H9 (cell line): ENCODE data around the gene WEE2. TPM values are rescaled to one million over a fixed set of nuclear protein-coding genes. Genes with fewer than 3 reads are reported as not detected.

Experiments
- DNase-seq: peaks from one replicate; pipeline ENCODE4 v3.0.0-alpha.2; 2017
- H2AFZ ChIP-seq: one replicate; pipeline ENCODE4 v1.6.1; 2013; ENCODE audit warnings: mild to moderate bottlenecking, low read length, control low read depth, moderate library complexity
- H2AK5ac ChIP-seq: 2 replicates; pipeline ENCODE4 v1.6.1; 2013; ENCODE audit warnings: low read length, control low read depth, mixed read lengths; ENCODE audit not compliant: insufficient read length
- H2BK120ac ChIP-seq: one replicate; pipeline ENCODE4 v1.6.1; 2013; ENCODE audit warnings: low read depth, mild to moderate bottlenecking, low read length, control low read depth, inconsistent platforms; ENCODE audit not compliant: poor library complexity, severe bottlenecking
- H2BK12ac ChIP-seq: 2 replicates; pipeline ENCODE4 v1.6.1; 2013; ENCODE audit warnings: low read length, control low read depth, mixed read lengths, low read depth; ENCODE audit not compliant: insufficient read length
- H2BK15ac ChIP-seq: 2 replicates; pipeline ENCODE4 v1.6.1; 2013; ENCODE audit warnings: low read depth, low read length, control low read depth
- H2BK20ac ChIP-seq: one replicate; pipeline ENCODE4 v1.6.1; 2013; ENCODE audit warnings: low read depth, mild to moderate bottlenecking, low read length, control low read depth, inconsistent platforms; ENCODE audit not compliant: poor library complexity, severe bottlenecking
- H2BK5ac ChIP-seq: 2 replicates; pipeline ENCODE4 v1.6.1; 2013; ENCODE audit warnings: low read length, control low read depth, mixed read lengths; ENCODE audit not compliant: insufficient read length
- H3K14ac ChIP-seq: 2 replicates; pipeline ENCODE4 v1.6.1; 2013; ENCODE audit warnings: low read length, control low read depth; ENCODE audit not compliant: insufficient read depth
- H3K18ac ChIP-seq: 2 replicates; pipeline ENCODE4 v1.6.1; 2013; ENCODE audit warnings: low read depth, mild to moderate bottlenecking, mixed read lengths, low read length, control low read depth; ENCODE audit not compliant: insufficient read length
- H3K23ac ChIP-seq: 2 replicates; pipeline ENCODE4 v1.6.1; 2013; ENCODE audit warnings: low read length, control low read depth, mixed read lengths, low read depth; ENCODE audit not compliant: insufficient read length
- H3K23me2 ChIP-seq: 2 replicates; pipeline ENCODE4 v1.6.1; 2013; ENCODE audit warnings: low read depth, mild to moderate bottlenecking, mixed read lengths, low read length, control low read depth; ENCODE audit not compliant: insufficient read length, poor library complexity, severe bottlenecking
- H3K27ac ChIP-seq: 2 replicates; pipeline ENCODE4 v1.5.1; 2013; ENCODE audit warnings: low read length, control low read depth, mixed read lengths, low read depth; ENCODE audit not compliant: insufficient read length
- H3K27me3 ChIP-seq: 2 replicates; pipeline ENCODE4 v1.6.1; 2013; ENCODE audit warnings: low read length, control low read depth, inconsistent platforms; ENCODE audit not compliant: insufficient read depth
- H3K4ac ChIP-seq: 2 replicates; pipeline ENCODE4 v1.6.1; 2013; ENCODE audit warnings: low read depth, mild to moderate bottlenecking, control low read depth, inconsistent platforms, low read length, moderate library complexity
- H3K4me1 ChIP-seq: 2 replicates; pipeline ENCODE4 v1.6.1; 2013; ENCODE audit warnings: low read length, control low read depth, inconsistent platforms; ENCODE audit not compliant: insufficient read depth
- H3K4me2 ChIP-seq: 2 replicates; pipeline ENCODE4 v1.6.1; 2013; ENCODE audit warnings: low read length, control low read depth, mixed read lengths; ENCODE audit not compliant: insufficient read length, insufficient read depth
- H3K56ac ChIP-seq: 2 replicates; pipeline ENCODE4 v1.6.1; 2013; ENCODE audit warnings: low read depth, mild to moderate bottlenecking, mixed read lengths, low read length, control low read depth; ENCODE audit not compliant: insufficient read length
- H3K79me1 ChIP-seq: 2 replicates; pipeline ENCODE4 v1.6.1; 2013; ENCODE audit warnings: low read depth, mild to moderate bottlenecking, moderate library complexity, low read length, control low read depth, inconsistent platforms; ENCODE audit not compliant: insufficient read depth, poor library complexity, severe bottlenecking
- H3K79me2 ChIP-seq: 2 replicates; pipeline ENCODE4 v1.6.1; 2013; ENCODE audit warnings: low read length, control low read depth, inconsistent platforms; ENCODE audit not compliant: insufficient read depth
- H3K9ac ChIP-seq: 2 replicates; pipeline ENCODE4 v1.6.1; 2013; ENCODE audit warnings: low read length, control low read depth, mixed read lengths; ENCODE audit not compliant: insufficient read length; ENCODE audit errors: extremely low read depth
- H3K9me3 ChIP-seq: one replicate; pipeline ENCODE4 v1.6.1; 2013; ENCODE audit warnings: low read depth, low read length, inconsistent platforms; ENCODE audit not compliant: control insufficient read depth
- H3T11ph ChIP-seq: one replicate; pipeline ENCODE4 v1.6.1; 2013; ENCODE audit warnings: mild to moderate bottlenecking, low read length, control low read depth, inconsistent platforms
- H4K20me1 ChIP-seq: one replicate; pipeline ENCODE4 v1.6.1; 2013; ENCODE audit not compliant: control insufficient read depth, insufficient read length, insufficient read depth
- H4K5ac ChIP-seq: 2 replicates; pipeline ENCODE4 v1.6.1; 2013; ENCODE audit warnings: low read depth, mild to moderate bottlenecking, mixed read lengths, low read length, control low read depth; ENCODE audit not compliant: insufficient read length
- H4K8ac ChIP-seq: replicated peaks from 2 replicates; pipeline ENCODE4 v1.6.1; 2013; ENCODE audit warnings: low read length, control low read depth, mixed read lengths, low read depth; ENCODE audit not compliant: insufficient read length
- H4K91ac ChIP-seq: 2 replicates; pipeline ENCODE4 v1.6.1; 2013; ENCODE audit warnings: low read depth, mild to moderate bottlenecking, moderate library complexity, mixed read lengths, low read length, control low read depth; ENCODE audit not compliant: insufficient read length
- H3K27ac Mint-ChIP-seq, 3 experiments: 2 replicates in 2 of 3; 3 replicates in 1 of 3; pipeline ENCODE4 v1.8.0; 2020 to 2021; ENCODE audit warnings: mixed read lengths in 3 of 3, mild to moderate bottlenecking in 1 of 3, moderate library complexity in 1 of 3
- H3K27me3 Mint-ChIP-seq: 2 replicates; pipeline ENCODE4 v1.8.0; 2021; ENCODE audit warnings: low read depth, mild to moderate bottlenecking, moderate library complexity, mixed read lengths
- H3K36me3 Mint-ChIP-seq, 3 experiments: 2 replicates in 2 of 3; 3 replicates in 1 of 3; pipeline ENCODE4 v1.8.0; 2020 to 2021; ENCODE audit warnings: low read depth in 3 of 3, mixed read lengths in 3 of 3; ENCODE audit not compliant: insufficient read depth in 1 of 3
- H3K4me1 Mint-ChIP-seq, 2 experiments: 2 replicates each; pipeline ENCODE4 v1.8.0; 2020; ENCODE audit warnings: mixed read lengths in 2 of 2
- H3K4me3 Mint-ChIP-seq, 2 experiments: 2 replicates in 1 of 2; 3 replicates in 1 of 2; pipeline ENCODE4 v1.8.0; 2020 to 2021; ENCODE audit warnings: mild to moderate bottlenecking in 2 of 2, mixed read lengths in 2 of 2, moderate library complexity in 1 of 2
- H3K9me3 Mint-ChIP-seq, 2 experiments: 2 replicates in 1 of 2; 3 replicates in 1 of 2; pipeline ENCODE4 v1.8.0; 2020; ENCODE audit warnings: mild to moderate bottlenecking in 2 of 2, mixed read lengths in 2 of 2, moderate library complexity in 1 of 2
- CTCF ChIP-seq: fragments of 200-600 bp; sonication (generic); conservative IDR thresholded peaks from 3 replicates; pipeline ENCODE4 v1.8.0; 2021; ENCODE audit warnings: antibody characterized with exemption, mild to moderate bottlenecking
- WGBS: extraction: QIAGEN DNeasy Blood & Tissue Kit; methylation state at CpG from one replicate; pipeline ENCODE4 v1.1.7; 2013; ENCODE audit warnings: missing lambda C conversion rate, low lambda C conversion rate, mixed read lengths; ENCODE audit not compliant: insufficient read length; ENCODE audit errors: extremely low coverage; 5-methylcytosine and 5-hydroxymethylcytosine counted together
- total RNA-seq: library from RNA; stranded (reverse); gene quantifications from 2 replicates; pipeline ENCODE4 v1.2.1, GENCODE V29; 2021

The WEE2 gene
- total RNA-seq, 1 experiment from 2014 or later, result not detected

DNA sequence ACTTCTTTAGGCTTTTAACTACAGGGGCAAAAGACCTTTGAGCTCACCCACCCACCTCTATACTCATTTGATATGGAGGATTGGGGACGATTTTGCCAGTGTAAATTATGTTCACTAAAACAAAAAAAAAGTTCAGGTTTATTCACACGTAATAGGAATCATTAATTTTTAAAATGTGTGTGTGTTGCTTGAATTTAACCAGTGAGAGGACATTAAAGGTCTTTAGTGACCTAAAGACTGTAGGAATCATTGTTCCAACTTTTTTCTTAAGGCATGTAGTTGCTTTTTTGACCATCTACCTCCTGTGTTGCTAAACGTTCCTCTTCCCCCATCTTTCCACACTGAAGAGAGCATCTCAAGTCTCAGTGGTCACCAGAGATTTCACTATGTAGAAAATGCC lies 31.1 kb downstream of the WEE2 start:
- no CpG with 5 or more reads among the region's 3 CpGs for WGBS

More for the DNA sequence above, 31.1 kb downstream of the WEE2 start:
- peak overlapping the region; percentile 84 for H3K4me2 ChIP-seq
- no peak overlapping the region for H2BK120ac ChIP-seq
- peaks cover 13 to 23% of the 10 kb centered on the region in 2 experiments for H3K4me1 Mint-ChIP-seq
- no peak overlapping the region for H2BK12ac ChIP-seq
- H3K9me3 Mint-ChIP-seq, result peaks cover 0 to 2% of the 10 kb centered on the region in 2 experiments; a peak in 1 of 5 replicates
- H2BK20ac ChIP-seq, result no peak overlapping the region
- H3K4ac ChIP-seq, result no peak overlapping the region
- H3K14ac ChIP-seq, result no peak overlapping the region
- H2BK5ac ChIP-seq, result no peak overlapping the region
- peaks cover 3% of the 10 kb centered on the region for H3K23me2 ChIP-seq
- H4K5ac ChIP-seq, result no peak overlapping the region
- no peaks in the 10 kb centered on the region for H4K20me1 ChIP-seq
- H3K56ac ChIP-seq, result no peak overlapping the region
- H3K27ac ChIP-seq, result no peak overlapping the region
- no peaks in the 10 kb centered on the region for H3K27me3 ChIP-seq
- no peak overlapping the region for H4K8ac ChIP-seq
- H3K18ac ChIP-seq, result no peak overlapping the region
- no peak overlapping the region for H3K9ac ChIP-seq
- no peaks in the 10 kb centered on the region for H3K9me3 ChIP-seq
- H2AFZ ChIP-seq, result no peak overlapping the region
- peak overlapping the region in 2 of 3 experiments; percentile 22 to 79; a peak in 3 of 7 replicates for H3K27ac Mint-ChIP-seq
- H4K91ac ChIP-seq, result no peak overlapping the region
- H3K27me3 Mint-ChIP-seq, result no peaks in the 10 kb centered on the region
- H3K4me1 ChIP-seq, result peaks cover 3% of the 10 kb centered on the region; the same call in 1 of the 2 replicates
- H3K23ac ChIP-seq, result no peak overlapping the region
- peaks cover 8% of the 10 kb centered on the region for H3K79me1 ChIP-seq
- peaks cover 16% of the 10 kb centered on the region for H3K79me2 ChIP-seq
- H3T11ph ChIP-seq, result no peak overlapping the region
- no peak overlapping the region for H2BK15ac ChIP-seq
- no peak overlapping the region for H2AK5ac ChIP-seq
- H3K4me3 Mint-ChIP-seq, result peak overlapping the region; percentile 96 to 99
- no peak for DNase-seq
- no peak for TF ChIP-seq CTCF
- peaks cover 39 to 51% (median 49%) of the 10 kb centered on the region in 3 experiments for H3K36me3 Mint-ChIP-seq
